NCI-H128 (cell line): Measurements from ENCODE around the gene PKD1L1.
"Not testable (repeated sequence)": the region's sequence is repeated elsewhere in the genome, so short reads cannot be mapped to it uniquely, and the experiment has no call there.

ENCODE experiments used
- DNase-seq: peaks from one replicate; lab custom pipeline; 2025; ENCODE audit not compliant: unreplicated experiment; lab: John Stamatoyannopoulos, UW

The PKD1L1 gene

GRCh38 chr7:47796347-47796746 is 151.9 kb downstream of the PKD1L1 start:
- DNase-seq = no peak

- no peak for DNase-seq
Measured at GRCh38 chr7:47795631-47796030, 152.6 kb downstream of the PKD1L1 start.

GRCh38 chr7:47795126-47795525 is 153.1 kb downstream of the PKD1L1 start:
- not testable (repeated sequence) for DNase-seq

GRCh38 chr7:47794016-47794415 is 154.2 kb downstream of the PKD1L1 start:
- no peak for DNase-seq

- DNase-seq = not testable (repeated sequence)
Measured at GRCh38 chr7:47793186-47793585, 155.1 kb downstream of the PKD1L1 start.

GRCh38 chr7:47792521-47793121 is 155.6 kb downstream of the PKD1L1 start:
- no peak for DNase-seq

GRCh38 chr7:47791682-47792081 is 156.6 kb downstream of the PKD1L1 start:
- no peak for DNase-seq

- DNase-seq = no peak
Measured at GRCh38 chr7:47788083-47788482, 160.2 kb downstream of the PKD1L1 start.

- no peak for DNase-seq
Measured at GRCh38 chr7:47787249-47788069, 160.8 kb downstream of the PKD1L1 start.

- DNase-seq = no peak
Measured at GRCh38 chr7:47786557-47787248, 161.6 kb downstream of the PKD1L1 start.

- no peak for DNase-seq
Measured at GRCh38 chr7:47785923-47786556, 162.2 kb downstream of the PKD1L1 start.

GRCh38 chr7:47783456-47784223 is 164.6 kb downstream of the PKD1L1 start:
- no peak for DNase-seq

GRCh38 chr7:47782792-47783191 is 165.5 kb downstream of the PKD1L1 start:
- no peak for DNase-seq

GRCh38 chr7:47782022-47782421 is 166.2 kb downstream of the PKD1L1 start:
- DNase-seq = no peak

GRCh38 chr7:47780555-47780954 is 167.7 kb downstream of the PKD1L1 start:
- no peak for DNase-seq

- DNase-seq = no peak
Measured at GRCh38 chr7:47779341-47779771, 168.9 kb downstream of the PKD1L1 start.

GRCh38 chr7:47778153-47778661 is 170.1 kb downstream of the PKD1L1 start:
- DNase-seq = no peak

GRCh38 chr7:47777531-47778152 is 170.6 kb downstream of the PKD1L1 start:
- DNase-seq = no peak

GRCh38 chr7:47776335-47776734 is 171.9 kb downstream of the PKD1L1 start:
- DNase-seq = no peak

GRCh38 chr7:47775238-47775637 is 173.0 kb downstream of the PKD1L1 start:
- no peak for DNase-seq
